GM23248 (cell line): ENCODE measurements around the gene LAMA4. TPM values are rescaled to one million over a fixed set of nuclear protein-coding genes. Genes with fewer than 3 reads are reported as not detected.

Source experiments
- DNase-seq: peaks from one replicate; pipeline ENCODE4 v3.0.0-alpha.2; 2015
- H2AFZ ChIP-seq: fragments of 200-600 bp; sonication (generic); 2 replicates; pipeline ENCODE4 v1.6.1; 2016; ENCODE audit warnings: antibody characterized with exemption
- H3F3A ChIP-seq: fragments of 200-600 bp; sonication (generic); 2 replicates; pipeline ENCODE4 v1.6.1; 2016; ENCODE audit warnings: mild to moderate bottlenecking, antibody characterized with exemption, mixed run types; ENCODE audit not compliant: insufficient read depth
- H3K27ac ChIP-seq: fragments of 200-600 bp; sonication (generic); 2 replicates; pipeline ENCODE4 v1.5.1; 2016; ENCODE audit warnings: mild to moderate bottlenecking
- H3K27me3 ChIP-seq: fragments of 200-600 bp; sonication (generic); replicated peaks from 2 replicates; pipeline ENCODE4 v1.6.1; 2016; ENCODE audit warnings: mild to moderate bottlenecking; ENCODE audit not compliant: insufficient read depth
- H3K36me3 ChIP-seq: fragments of 200-600 bp; sonication (generic); 2 replicates; pipeline ENCODE4 v1.6.1; 2016; ENCODE audit warnings: low read depth, mild to moderate bottlenecking
- H3K4me1 ChIP-seq: fragments of 200-600 bp; sonication (generic); 2 replicates; pipeline ENCODE4 v1.6.1; 2016; ENCODE audit warnings: mild to moderate bottlenecking; ENCODE audit not compliant: insufficient read depth
- H3K4me2 ChIP-seq: fragments of 200-600 bp; sonication (generic); one replicate; pipeline ENCODE4 v1.6.1; 2016; ENCODE audit warnings: mild to moderate bottlenecking; ENCODE audit not compliant: unreplicated experiment
- H3K4me3 ChIP-seq: fragments of 200-600 bp; sonication (generic); 2 replicates; pipeline ENCODE4 v1.5.1; 2016; ENCODE audit warnings: mild to moderate bottlenecking
- H3K79me2 ChIP-seq: fragments of 200-600 bp; sonication (generic); 2 replicates; pipeline ENCODE4 v1.6.1; 2016; ENCODE audit warnings: mild to moderate bottlenecking; ENCODE audit not compliant: insufficient read depth
- H3K9ac ChIP-seq: fragments of 200-600 bp; sonication (generic); 2 replicates; pipeline ENCODE4 v1.6.1; 2016; ENCODE audit warnings: mild to moderate bottlenecking
- H3K9me2 ChIP-seq: fragments of 200-600 bp; sonication (generic); 2 replicates; pipeline ENCODE4 v1.6.1; 2016; ENCODE audit warnings: mixed run types, mild to moderate bottlenecking, moderate library complexity; ENCODE audit not compliant: insufficient read depth
- H3K9me3 ChIP-seq: fragments of 200-600 bp; sonication (generic); one replicate; pipeline ENCODE4 v1.6.1; 2017; ENCODE audit warnings: low read depth
- H4K20me1 ChIP-seq: fragments of 200-600 bp; sonication (generic); 2 replicates; pipeline ENCODE4 v1.6.0; 2016; ENCODE audit not compliant: insufficient read depth
- EZH2 ChIP-seq: fragments of 200-600 bp; sonication (generic); IDR thresholded peaks from 2 replicates; pipeline ENCODE4 v1.6.1; 2018; ENCODE audit warnings: antibody characterized with exemption, mild to moderate bottlenecking; ENCODE audit not compliant: insufficient read depth, poor library complexity, severe bottlenecking
- EZH2phosphoT487 ChIP-seq: fragments of 200-600 bp; sonication (generic); IDR thresholded peaks from 2 replicates; pipeline ENCODE4 v1.6.1; 2018; ENCODE audit warnings: antibody characterized with exemption, moderate library complexity, mild to moderate bottlenecking, low read depth; ENCODE audit not compliant: insufficient read depth
- WGBS, 2 experiments: methylation state at CpG; one replicate each; pipeline ENCODE4 v1.1.6; 2015 to 2017; ENCODE audit warnings: low lambda C conversion rate in 2 of 2, low coverage in 1 of 2; ENCODE audit errors: missing lambda C conversion rate in 2 of 2; 5-methylcytosine and 5-hydroxymethylcytosine counted together
- in situ Hi-C: fragments of 300-500 bp; cut with MboI; formaldehyde crosslinking; loops from 2 replicates; pipeline ENCODE4 v1.15.0; 2020
- polyA plus RNA-seq: library from polyadenylated mRNA; unstranded; fragments of >200 nt; fragmentation: Nextera tagmentation; extraction: Ambion mirVana; gene quantifications from 2 replicates; pipeline ENCODE4 v1.2.1, GENCODE V29; 2016
- total RNA-seq: library from RNA; depleted of rRNA; stranded (reverse); fragments of >200 nt; shearing (Covaris generic); gene quantifications from 2 replicates; pipeline ENCODE4 v1.2.3, GENCODE V29; 2014

The LAMA4 gene
- total and polyA plus RNA-seq, 2 experiments from 2014 or later: 331 to 429 TPM

GRCh38 chr6:112130878-112131277 lies 123.5 kb downstream of the LAMA4 start:
- Histone ChIP-seq H3K27ac (no peak overlapping the region), H3K9me3 (no peaks in the 10 kb centered on the region), H2AFZ (no peak overlapping the region), H3K9me2 (no peaks in the 10 kb centered on the region), H3K79me2 (no peaks in the 10 kb centered on the region), H3F3A (peaks cover 89% of the 10 kb centered on the region), H3K4me3 (no peak overlapping the region), H3K4me1 (no peaks in the 10 kb centered on the region), H3K27me3 (no peaks in the 10 kb centered on the region), H3K9ac (no peak overlapping the region), H3K4me2 (no peak overlapping the region), H4K20me1 (no peaks in the 10 kb centered on the region), H3K36me3 (peaks cover 98% of the 10 kb centered on the region)
- no peak for TF ChIP-seq EZH2
- no peak for TF ChIP-seq EZH2phosphoT487
- no peak for DNase-seq
- 79 to 81% methylated on average over 3 of the region's 3 CpGs for WGBS, 2 experiments
- in situ Hi-C loops: no loop called here

GRCh38 chr6:112128208-112128607 lies 126.2 kb downstream of the LAMA4 start:
- Histone ChIP-seq H3K79me2 (no peaks in the 10 kb centered on the region), H3K9ac (no peak overlapping the region), H3K4me2 (no peak overlapping the region), H3K27ac (no peak overlapping the region), H3K9me3 (no peaks in the 10 kb centered on the region), H3K4me1 (no peaks in the 10 kb centered on the region), H2AFZ (no peak overlapping the region), H3K36me3 (peaks cover 98% of the 10 kb centered on the region), H4K20me1 (no peaks in the 10 kb centered on the region), H3F3A (peaks cover 78% of the 10 kb centered on the region), H3K9me2 (no peaks in the 10 kb centered on the region), H3K27me3 (no peaks in the 10 kb centered on the region), H3K4me3 (no peak overlapping the region)
- DNase-seq: no peak
- WGBS, 2 experiments: 97 to 99% methylated on average over 5 of the region's 5 CpGs
- TF ChIP-seq EZH2 (no peak), EZH2phosphoT487 (no peak)
- in situ Hi-C loops: no loop called here

GRCh38 chr6:112123982-112124381 lies 130.4 kb downstream of the LAMA4 start:
- no peaks in the 10 kb centered on the region for H3K4me1 ChIP-seq
- no peaks in the 10 kb centered on the region for H3K27me3 ChIP-seq
- no peak for TF ChIP-seq EZH2phosphoT487
- no peak for TF ChIP-seq EZH2
- no peaks in the 10 kb centered on the region for H3K79me2 ChIP-seq
- H3K9me2 ChIP-seq: no peaks in the 10 kb centered on the region
- H3K4me2 ChIP-seq: no peak overlapping the region
- no peak overlapping the region for H3K27ac ChIP-seq
- peaks cover 81% of the 10 kb centered on the region for H3F3A ChIP-seq
- H3K4me3 ChIP-seq: no peak overlapping the region
- H3K9ac ChIP-seq: no peak overlapping the region
- no peaks in the 10 kb centered on the region for H3K9me3 ChIP-seq
- in situ Hi-C loops: no loop called here
- WGBS, 2 experiments: 100% methylated on average over 1 of the region's 1 CpG
- no peak overlapping the region for H2AFZ ChIP-seq
- no peak for DNase-seq
- no peaks in the 10 kb centered on the region for H4K20me1 ChIP-seq
- peaks cover 99% of the 10 kb centered on the region for H3K36me3 ChIP-seq

GRCh38 chr6:112122756-112123155 lies 131.6 kb downstream of the LAMA4 start:
- peaks cover 6% of the 10 kb centered on the region for H3K4me1 ChIP-seq
- H3K9me3 ChIP-seq: no peaks in the 10 kb centered on the region
- H3K4me2 ChIP-seq: no peak overlapping the region
- TF ChIP-seq EZH2 (no peak), EZH2phosphoT487 (no peak)
- no peak for DNase-seq
- no peaks in the 10 kb centered on the region for H4K20me1 ChIP-seq
- in situ Hi-C loops: no loop called here
- 96 to 97% methylated on average over 2 of the region's 2 CpGs for WGBS, 2 experiments
- H2AFZ ChIP-seq: no peak overlapping the region
- H3K27me3 ChIP-seq: no peaks in the 10 kb centered on the region
- no peak overlapping the region for H3K27ac ChIP-seq
- H3K9me2 ChIP-seq: no peaks in the 10 kb centered on the region
- no peak overlapping the region for H3K4me3 ChIP-seq
- H3F3A ChIP-seq: peaks cover 83% of the 10 kb centered on the region
- H3K36me3 ChIP-seq: peaks cover 99% of the 10 kb centered on the region
- no peak overlapping the region for H3K9ac ChIP-seq
- no peaks in the 10 kb centered on the region for H3K79me2 ChIP-seq

- Histone ChIP-seq H3K36me3 (peaks cover 100% of the 10 kb centered on the region), H3K9me2 (no peaks in the 10 kb centered on the region), H3K79me2 (no peaks in the 10 kb centered on the region), H4K20me1 (no peaks in the 10 kb centered on the region), H3K9ac (no peak overlapping the region), H3K4me2 (no peak overlapping the region), H2AFZ (no peak overlapping the region), H3K27me3 (no peaks in the 10 kb centered on the region), H3K9me3 (no peaks in the 10 kb centered on the region), H3K27ac (peak overlapping the region; percentile 64), H3K4me3 (no peak overlapping the region), H3K4me1 (peaks cover 14% of the 10 kb centered on the region), H3F3A (peaks cover 95% of the 10 kb centered on the region)
- in situ Hi-C loops: no loop called here
- DNase-seq: no peak
- TF ChIP-seq EZH2phosphoT487: no peak
- TF ChIP-seq EZH2: no peak
These were observed 136.3 kb downstream of the LAMA4 start for GRCh38 chr6:112118034-112118433.
